HG03060 (cell line): Measurements from ENCODE around the gene FRMD4A.
"Not testable (repeated sequence)": the region's sequence is repeated elsewhere in the genome, so short reads cannot be mapped to it uniquely, and the experiment has no call there.

ENCODE experiments used
- ATAC-seq: cut with Tn5 transposase; IDR thresholded peaks from one replicate; pipeline ENCODE4 v1.9.1; 2021; ENCODE audit warnings: low read depth, moderate number of reproducible peaks; ENCODE audit not compliant: unreplicated experiment

FRMD4A gene

DNA sequence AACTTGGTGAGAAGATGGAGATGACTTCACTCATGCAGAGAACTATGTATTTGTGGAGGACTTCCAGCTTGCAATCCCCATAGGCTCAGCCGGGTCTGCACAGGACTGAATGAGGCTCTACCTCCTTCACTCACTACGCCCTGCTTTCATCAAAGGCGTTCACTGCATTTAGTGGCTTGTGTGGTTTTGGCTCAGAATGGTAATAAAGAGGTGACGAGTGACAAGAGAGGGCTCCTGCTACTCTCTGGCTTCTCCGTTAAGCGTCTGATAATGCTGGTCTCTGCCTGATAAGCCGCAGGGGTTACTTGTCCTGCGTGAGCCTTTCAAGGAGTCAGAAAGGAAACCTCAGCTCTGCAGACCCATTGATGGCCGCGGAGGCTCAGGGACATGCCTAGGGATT lies 400.6 kb downstream of the FRMD4A start:
- no peak for ATAC-seq

DNA sequence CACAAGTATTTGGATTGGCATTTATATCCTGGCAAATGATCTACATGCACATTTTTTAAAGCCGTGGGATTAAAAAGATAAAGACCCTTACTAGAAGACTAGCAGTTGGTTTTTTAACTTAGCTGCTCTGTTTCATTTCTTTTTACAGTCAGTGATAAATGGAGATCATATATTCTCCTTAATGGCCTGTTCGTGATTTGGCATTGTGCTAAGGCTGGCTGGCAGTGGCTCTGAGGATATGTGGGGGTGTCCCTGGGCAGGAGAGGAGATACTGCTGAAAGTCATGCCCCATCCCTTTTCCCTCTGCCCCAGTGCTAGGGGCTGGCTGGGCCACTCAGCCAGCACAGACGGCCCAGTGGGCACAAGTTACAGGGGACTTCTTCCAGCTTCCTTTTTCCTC lies 402.3 kb downstream of the FRMD4A start:
- no peak for ATAC-seq

DNA sequence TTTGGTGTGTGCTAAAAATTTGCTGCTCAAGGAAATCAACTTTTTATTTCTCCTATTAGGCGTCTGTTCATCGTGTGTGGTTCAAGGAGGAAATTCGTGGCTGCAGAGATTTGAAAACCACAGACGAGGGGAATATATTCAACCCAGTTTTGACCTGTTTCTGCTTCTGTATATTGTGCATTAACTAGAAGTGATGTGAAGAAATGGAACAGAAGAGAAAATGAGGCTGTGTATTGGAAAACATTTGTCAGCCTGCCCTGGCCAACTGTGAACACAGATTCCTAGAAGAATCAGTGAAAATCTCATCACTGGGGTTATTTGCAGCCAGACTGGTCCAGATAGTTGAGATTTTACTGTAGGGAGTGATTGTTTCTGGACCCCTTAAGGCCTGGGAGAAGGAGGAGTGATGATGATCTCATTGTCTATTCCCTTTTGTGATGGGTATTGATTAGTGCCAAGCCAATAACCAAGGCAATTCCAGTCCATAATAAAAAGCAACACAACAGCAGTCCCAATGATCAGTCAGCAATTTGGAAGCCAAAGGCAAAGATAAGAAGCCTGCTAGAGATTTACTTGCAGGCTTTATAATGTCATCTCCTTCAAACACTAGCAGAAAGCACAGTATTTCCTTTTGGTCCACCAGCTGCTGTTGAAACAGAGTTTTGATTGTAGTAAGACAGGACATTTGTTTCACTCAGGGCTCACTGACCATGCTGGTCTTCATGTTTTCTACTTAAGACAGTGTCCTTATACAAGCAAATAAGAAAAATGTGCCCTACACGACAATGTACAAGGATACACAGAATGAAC lies 404.5 kb downstream of the FRMD4A start:
- no peak for ATAC-seq

DNA sequence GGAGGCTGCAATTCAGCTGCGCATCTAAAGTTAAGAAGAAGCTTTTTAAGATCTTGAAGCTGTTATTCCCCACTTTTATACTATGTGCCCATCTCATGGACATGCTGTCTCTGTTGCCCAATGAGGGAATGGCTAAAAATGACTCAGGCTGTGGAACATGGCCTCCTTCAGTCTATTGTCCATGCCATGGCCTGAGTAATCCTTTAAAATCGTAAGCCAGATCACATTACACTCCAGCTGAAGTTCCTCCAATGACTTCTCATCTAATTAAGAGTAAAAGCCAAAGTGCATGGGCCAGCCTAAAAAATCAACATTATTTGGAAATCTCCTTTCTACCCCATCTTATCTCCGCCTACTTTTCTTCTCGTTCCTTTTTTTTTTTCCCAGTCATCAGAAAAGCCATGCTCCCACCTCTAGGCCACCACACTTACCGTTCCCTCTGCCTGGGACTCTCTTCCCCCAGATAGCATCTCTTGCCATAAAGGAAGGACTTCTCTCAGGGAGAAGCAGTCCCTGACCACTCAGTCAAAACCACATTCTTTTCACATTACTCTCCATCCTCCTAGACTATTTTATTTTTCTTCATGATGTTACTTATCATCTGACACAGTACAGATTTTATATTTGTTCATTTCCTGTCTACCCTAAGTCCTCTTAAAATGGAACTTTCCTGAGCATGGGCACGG lies 406.5 kb downstream of the FRMD4A start:
- ATAC-seq = no peak

DNA sequence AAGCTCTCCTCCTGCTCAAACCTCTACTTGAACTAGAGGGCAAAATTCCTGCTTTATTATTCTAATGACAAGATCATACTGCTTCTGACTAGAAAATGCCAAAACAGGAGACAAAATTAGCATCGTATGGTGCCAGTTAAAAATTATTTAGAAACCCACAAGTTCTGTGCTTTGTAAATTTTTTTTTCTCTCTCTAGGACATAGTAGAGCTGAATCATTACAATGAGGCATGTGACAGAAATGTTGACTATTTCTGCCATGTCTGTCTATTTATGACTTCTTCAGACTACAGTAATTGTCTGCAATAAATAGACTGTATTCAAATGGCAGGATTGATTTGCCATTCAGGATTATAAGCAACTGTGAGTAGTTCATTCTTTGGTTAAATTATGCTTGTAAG lies 408.1 kb downstream of the FRMD4A start:
- no peak for ATAC-seq

DNA sequence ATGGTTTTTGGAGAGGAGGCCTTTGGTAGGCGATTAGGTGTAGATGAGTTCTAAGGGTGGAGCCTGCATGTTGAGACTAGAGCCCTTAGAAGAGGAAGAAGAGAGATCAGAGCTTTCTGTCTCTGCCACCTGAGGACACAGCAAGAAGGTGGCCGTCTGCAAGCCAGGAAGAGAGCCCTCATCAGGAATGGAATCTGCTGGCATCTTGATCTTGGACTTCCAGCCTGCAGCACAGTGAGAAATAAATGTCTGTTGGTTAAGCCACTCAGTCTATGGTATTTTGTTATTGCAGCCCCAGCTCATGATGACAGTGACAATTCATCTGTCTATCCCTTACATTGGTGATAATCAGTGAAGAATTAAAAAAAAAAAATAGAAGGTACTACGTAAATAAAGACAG lies 408.8 kb downstream of the FRMD4A start:
- no peak for ATAC-seq

DNA sequence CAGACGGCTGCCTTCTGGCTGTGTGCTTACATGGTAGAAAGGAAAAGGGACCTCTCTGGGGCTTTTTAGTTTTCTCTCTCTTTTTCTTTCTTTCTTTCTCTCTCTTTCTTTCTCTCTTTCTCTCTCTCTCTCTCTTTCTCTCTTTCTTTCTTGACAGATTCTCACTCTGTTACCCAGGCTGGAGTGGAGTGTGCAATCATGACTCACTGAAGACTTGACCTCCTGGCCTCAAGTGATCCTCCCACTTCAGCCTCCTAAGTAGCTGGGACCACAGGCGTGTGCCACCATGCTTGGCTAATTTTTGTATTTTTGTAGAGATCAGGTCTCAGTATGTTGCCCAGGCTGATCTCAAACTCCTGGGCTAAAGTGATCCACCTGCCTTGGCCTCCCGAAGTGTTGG lies 409.6 kb downstream of the FRMD4A start:
- not testable (repeated sequence) for ATAC-seq

DNA sequence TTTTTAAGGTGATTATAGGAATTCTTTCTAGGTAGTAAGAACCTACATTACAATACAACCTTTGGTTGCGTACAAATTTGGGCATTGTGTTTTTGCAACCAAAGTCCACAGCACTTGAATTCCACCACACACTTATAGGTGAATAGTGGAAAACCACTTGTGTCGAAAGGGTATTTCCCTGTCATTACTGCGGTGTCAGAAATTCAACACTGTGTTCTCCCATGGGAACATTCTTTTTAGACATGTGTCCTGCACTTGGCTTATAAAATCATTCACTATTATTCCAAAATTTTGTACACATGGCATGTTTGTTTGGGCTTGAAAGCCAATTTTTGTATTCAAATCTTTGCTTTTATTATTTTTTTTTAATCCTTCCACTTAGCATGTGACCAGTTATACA lies 410.3 kb downstream of the FRMD4A start:
- no peak for ATAC-seq

DNA sequence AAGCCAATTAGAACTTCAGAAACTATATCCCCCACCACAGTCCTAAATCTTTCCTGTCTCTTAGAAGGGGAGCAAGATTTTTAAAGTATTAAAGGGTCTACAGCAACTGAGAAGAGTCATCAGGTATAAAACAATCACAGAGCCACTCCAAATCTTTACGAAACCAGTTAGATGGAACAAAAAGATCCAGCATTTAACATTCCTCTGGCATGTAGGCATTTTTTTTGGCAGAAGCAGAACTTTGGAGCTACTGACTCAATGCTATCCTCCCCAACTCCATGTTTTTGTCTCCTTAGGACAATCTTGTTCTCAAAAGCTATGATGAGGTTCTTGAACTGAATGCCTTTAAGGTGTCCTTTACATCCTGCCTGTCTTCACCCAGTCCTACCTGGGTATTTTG lies 410.7 kb downstream of the FRMD4A start:
- ATAC-seq = no peak

DNA sequence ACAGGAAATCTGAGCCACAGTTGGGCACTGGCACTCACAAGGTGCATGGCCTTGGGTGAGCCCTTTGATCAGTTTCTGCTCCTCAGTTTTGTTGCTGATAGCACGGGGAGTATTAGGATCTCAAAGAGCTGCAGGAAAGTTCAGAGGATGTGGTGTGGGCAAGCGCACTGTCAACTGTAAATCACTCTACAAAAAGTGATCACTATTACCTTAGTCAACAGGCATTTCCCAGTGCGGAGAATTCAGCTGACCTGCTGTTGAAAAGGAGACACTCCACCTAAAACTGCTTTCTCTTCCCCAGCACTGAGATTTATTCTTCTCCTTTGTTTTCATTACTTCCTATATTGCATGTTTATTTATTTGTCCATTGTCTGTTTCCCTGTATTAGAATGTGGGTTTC lies 412.9 kb downstream of the FRMD4A start:
- no peak for ATAC-seq

DNA sequence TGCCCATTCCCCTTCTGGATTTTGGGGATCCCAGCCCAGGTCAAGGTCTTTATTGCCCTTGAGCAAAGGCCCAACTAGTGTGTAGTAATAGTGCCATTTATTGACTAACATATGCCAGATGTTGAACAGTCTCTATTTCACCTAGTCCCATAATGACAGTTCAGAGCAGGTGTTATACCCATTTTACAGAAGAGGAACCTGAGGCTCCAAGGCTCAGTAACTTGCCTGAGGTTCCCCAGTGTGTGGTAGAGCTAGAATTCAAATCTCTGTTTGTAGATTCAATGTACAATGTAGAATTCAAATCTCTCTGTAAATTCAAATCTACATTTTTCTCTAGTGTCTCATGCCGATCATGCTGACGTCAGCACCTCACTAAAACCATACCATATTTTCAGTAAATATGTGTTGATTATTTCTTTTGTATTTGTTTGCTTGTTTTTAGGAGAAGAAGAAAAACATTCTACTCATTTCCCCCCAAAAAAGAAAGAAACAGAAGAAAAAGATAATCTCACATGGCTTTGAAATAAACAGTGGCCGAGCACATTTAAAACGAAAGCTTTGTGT lies 414.3 kb downstream of the FRMD4A start:
- no peak for ATAC-seq

DNA sequence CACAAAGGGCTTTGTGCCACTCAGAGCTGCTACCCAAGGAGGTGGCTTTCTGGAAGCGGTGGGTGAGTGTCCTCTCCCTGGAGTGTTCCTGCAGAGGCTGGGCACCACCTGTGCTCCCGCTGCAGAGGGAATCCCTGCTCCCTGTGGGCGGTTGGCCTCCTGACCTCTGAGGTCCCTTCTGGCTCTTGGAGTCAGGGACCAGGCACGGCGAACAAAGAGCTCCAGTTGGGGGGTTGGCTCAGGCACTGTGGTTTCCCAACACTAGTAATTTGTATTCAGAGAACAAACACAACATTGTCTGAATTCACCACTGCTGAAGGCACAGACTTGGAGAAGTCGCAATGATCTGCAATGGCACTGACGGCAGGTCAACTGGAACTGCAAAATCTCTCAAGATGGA lies 415.0 kb downstream of the FRMD4A start:
- no peak for ATAC-seq

DNA sequence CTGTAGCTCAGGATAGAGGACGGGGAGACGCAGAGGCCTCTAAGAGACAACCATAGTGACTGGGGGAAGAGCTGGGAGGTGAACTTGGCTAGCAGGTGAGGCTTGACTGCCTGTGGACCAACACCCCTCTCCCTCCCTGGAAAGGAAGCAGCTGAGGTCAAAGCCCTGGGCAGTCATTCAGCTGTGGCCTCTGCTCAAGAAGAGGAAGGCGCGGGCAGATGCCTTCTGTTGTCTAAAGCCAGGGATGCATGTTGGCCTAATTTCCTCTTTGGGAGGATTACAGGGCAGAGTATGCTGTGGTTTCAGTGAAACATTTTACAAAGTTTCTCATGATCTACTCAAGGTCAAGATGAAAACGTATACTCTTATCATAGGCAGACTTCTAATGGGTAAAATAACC lies 416.8 kb downstream of the FRMD4A start:
- ATAC-seq = no peak

DNA sequence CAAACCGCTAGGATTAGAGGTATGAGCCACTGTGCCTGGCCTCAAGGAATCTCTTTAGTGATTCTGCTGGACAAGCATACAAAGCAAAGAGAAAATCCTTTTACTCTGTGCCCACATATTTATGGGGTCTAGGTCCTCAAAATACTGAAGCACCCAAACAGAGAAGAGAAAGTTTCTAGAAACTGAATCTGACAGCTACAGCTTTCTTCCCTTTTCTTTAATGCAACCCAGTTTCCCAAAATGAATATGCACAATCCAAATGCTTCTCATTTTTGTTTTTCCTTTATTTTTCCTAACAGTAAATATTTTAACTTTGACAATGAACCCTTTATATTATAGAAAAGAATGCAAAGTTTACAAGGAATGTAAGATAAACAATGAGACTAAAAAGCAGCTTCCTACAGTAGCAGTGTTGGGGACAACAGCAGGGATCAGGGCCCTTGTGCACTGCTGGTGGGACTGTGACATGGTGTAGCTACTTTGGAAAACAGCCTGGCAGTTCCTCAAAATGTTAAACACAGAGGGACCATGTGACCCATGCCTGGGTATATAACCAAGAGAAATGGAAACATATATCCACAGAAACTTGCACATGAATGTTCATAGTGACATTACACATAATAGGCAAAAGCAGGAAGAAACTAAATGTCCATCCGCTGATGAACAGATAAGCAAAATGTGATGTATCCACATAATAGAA lies 418.8 kb downstream of the FRMD4A start:
- no peak for ATAC-seq

DNA sequence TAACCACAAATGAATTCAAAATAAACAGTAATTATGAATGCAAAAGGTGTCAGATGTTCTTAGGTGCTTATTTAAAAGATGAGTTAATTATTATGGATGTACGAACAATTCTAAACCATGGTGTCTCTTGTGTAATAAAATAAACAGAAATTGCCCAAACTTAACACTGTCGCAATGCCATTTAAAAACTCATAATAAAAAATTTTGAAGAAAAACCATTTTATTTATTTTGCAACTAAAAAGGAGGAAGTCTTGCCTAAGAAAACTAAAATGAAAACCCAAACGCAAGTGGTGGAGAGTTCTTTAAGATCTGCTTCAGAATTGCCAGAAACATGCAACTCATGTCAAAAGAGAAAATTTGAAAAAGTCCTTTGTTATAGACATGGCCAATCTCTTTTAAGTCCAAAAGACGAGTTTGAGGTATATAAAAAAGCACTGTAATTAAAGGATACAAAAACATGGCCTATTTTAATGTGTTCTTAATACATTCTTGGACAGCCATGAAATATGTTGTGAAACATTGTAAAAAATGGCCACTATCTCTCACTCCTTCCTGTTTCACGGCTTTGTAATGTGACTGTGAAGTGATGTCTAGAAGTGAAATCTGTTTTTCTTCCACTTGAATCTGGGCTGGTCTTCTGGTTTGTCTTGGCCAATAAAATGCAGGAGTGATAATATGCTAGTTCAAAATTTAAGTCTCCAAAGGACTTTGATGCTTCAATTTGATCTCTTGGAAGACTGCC lies 421.0 kb downstream of the FRMD4A start:
- no peak for ATAC-seq

DNA sequence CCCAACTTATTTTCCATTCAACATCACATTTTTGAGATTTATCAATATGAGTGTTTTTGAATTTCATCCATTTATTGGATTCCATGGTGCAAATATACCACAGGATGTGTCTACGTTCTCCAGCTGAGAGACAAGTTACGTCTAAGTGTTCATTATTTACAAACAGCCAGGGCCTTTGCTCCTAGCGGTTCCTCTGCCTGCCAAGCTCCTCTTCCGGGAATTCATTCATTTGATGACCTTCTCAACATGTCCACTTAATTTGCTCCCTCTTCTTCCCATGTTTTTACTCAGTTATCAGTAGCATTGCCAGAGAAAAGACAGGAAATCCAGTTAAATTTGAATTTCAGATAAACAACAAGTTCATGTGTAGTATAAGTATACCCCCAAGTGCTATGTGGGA lies 422.2 kb downstream of the FRMD4A start:
- ATAC-seq = no peak

DNA sequence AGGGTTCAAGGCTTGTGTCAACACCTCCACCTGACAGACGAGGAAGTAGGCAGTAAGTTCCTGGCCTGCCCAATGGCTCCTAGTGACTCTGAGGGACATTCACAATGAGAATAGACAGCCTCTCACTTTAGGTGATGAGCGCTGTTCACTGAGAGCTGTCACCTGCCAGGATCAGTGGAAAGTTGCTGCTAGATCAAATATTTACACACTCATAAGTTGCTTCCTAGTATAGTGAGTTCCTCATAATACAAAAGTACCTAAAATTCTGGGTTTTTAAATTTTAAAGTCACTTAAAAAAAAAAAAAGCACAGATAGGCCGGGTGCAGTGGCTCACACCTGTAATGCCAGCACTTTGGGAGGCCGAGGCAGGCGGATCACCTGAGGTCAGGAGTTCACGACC lies 423.2 kb downstream of the FRMD4A start:
- no peak for ATAC-seq

DNA sequence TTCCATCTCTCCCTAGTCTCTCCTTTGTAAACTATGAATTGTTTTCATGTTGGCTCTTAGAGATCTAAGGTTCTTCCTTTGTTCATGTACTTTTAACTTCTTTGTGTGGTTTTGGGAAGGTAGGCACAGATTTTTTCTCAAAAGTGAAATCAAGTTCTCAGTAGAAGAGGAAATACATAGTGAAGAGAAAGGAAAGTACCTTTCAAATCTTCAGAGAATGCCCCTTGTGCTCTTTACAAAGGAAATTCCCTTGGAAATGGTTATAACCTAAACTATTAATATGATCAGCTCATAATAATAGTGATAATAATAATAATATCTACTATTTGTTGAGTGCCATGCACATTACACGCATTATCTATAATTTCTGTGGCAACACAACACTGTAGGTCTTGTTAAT lies 425.4 kb downstream of the FRMD4A start:
- ATAC-seq = no peak

DNA sequence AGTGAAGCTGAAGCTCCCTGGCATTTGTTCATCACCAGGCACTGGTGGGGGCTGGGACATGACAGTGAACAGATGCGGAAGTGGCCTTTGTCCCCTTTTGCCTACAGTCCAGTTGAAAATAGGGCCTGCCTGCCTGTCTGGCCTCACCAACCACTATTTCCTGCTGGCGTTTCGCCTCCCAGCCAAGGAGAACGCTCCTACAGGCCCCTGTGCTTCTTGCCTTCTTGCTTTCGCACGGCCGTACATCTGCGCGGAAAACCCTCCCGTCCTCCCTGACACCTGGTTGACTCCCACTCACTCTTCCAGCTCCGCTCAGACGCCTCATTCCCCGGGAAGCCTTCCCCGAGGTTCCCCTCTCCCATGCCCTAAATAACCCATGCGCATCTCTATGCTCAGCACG lies 426.7 kb downstream of the FRMD4A start:
- ATAC-seq = no peak

DNA sequence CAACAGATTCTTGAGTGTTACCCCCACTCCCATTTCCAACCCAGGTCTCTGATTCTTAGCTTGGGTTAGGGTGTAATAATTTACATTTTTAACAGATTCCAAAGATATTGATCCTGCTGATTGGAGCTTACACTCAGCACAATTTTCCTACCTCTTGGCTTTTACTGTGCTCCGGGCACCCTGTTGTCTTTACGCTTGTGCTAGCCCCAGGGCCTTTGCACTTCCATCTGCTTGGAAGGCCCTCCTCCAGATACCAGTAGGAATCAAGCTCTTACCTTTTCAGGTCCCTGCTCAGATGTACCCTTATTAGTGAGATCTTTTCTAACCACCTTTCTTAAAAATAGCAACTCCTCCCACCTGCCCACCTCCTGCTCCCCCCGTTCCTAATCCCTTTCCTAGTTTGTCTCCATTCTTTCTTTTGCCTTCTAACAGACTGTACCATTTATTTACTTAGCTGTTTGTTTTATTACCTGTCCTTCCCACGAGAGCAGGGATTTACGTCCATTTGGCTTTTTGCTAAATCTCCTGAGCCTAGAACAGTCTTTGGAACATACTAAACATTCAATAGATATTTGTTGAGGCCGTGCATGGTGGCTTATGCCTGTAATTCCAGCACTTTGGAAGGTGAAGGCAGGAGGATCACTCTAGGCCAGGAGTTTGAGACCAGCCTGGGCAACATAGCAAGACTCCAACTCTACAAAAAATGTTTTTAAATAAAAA lies 427.7 kb downstream of the FRMD4A start:
- no peak for ATAC-seq
